HG03354 (cell line): ENCODE results near the gene CADPS2.
A peak's percentile ranks its signal among the peaks of the same experiment; 100 is the strongest.

ENCODE experiments used
- ATAC-seq: cut with Tn5 transposase; IDR thresholded peaks from one replicate; pipeline ENCODE4 v1.9.1; 2021; ENCODE audit warnings: mild to moderate bottlenecking; ENCODE audit not compliant: unreplicated experiment, poor library complexity, severe bottlenecking

Gene CADPS2

DNA sequence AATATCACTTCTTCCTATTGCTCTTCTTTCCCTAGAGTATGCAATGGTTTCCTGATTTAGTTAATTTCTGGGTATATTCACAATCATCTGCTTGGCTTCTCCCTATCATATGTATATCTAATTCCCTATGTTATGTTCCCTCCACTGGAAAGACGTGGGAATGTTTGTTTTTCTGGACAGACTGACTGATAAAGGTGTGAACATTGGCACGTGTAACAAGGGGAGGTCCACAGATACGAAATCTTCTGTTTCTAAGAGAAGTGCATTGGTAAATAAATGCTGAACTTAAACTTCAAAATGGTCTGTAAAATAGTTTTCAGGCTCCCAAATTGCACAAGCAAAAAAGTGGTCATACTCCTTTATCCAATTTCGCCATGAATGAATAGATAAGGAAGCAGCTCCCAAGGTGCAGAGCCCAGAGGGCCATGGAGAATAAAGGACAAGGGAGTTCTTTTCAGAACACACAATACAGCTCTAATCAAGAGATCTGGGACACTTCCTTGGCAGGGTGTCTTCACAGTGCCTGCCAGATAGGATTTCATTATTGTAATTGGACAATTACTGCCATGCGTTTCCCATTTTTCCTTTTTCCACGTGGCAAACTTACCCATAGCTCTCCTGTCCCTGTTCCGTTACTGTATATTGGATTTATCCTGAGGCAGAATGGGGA is 329.3 kb downstream of the CADPS2 start:
- ATAC-seq = no peak

DNA sequence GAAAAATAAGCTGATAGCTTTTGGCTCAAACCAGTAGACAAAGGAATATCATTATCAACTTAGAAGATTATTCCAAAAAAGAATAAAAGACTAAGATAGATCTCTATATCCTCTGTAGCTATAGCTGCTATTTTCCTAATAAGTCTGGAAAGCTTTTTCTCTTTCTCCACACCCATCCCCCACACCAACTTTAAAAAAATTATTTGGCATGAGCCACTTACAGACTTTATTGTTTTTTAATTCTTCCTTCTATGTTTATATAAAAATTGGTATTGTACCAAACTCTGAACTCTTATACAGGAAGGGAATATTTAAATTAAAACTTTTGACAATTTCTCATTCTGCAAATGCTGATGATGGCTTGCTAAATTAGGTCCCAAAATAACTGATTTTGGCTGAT is 330.0 kb downstream of the CADPS2 start:
- no peak for ATAC-seq

DNA sequence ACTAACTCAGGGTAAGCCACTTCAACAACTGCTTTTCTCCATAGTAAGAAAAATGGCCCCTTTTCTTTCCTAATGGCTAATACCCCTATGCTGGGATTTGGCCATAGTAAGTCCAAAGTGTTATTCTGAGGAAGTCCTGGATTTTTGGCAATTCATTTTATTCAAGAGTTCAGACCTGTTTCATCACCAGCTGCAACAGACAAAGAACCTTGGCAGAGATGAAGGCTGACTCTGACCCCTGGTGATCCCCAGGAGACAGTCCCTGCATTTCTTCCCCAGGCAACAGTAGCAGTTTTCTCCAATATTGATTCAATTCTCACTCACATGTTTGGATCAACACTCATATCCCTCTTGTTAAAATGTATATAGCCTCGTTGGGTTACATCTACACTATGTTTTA is 332.5 kb downstream of the CADPS2 start:
- ATAC-seq = no peak

DNA sequence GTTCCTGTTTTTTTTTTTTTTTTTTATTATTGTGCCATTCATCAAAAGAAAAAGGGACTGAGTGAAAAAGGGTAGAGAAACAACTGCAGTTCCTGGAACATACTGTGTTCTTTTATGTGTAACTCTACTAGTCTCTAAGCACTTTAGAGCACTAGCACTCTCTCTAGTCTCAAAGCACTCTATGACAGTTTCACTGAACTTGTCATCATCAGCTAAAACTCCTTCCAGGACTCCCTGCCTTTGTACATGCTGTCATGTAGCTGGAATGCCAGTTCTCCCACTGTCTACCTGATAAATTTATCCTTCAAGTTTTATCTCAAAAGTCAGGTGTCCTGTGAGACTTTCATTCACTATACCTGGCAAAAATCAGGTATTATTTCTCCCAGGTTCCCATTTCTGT is 333.5 kb downstream of the CADPS2 start:
- no peak for ATAC-seq

DNA sequence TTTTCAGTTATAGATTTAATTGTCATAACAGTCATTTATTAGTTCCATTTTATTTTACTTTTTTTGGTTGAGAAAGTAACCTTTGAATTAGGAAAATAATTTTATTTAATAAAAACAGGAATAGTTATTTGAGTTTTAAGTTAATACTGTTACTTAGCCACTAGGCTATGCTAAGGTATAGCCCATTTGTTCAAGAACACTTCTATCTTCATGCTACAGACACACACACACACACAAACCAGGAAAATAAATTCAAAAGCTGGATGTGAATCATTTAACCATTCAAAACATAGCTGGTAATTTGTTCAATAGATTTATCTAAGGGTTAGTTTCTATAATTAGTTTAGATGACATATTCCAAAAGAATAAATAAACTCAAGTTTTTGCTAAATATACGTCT is 335.7 kb downstream of the CADPS2 start:
- ATAC-seq = no peak

DNA sequence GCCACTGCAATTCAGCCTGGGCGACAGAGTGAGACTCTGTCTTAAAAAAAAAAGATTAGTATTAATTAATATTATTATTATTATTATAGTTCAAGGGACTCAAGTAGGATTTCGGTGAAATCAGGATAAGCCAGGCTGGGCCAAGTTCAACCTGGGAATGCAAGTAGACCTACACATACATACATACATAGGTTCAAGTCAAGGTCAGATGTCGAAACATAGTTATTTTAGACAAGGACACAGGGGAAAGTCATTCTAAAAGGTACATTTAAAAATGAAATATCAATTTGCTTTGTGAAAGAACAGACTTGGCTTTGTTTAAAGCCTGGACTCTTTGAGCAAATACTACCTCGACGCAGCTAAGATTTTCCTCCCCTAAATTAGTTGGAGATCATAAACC is 336.7 kb downstream of the CADPS2 start:
- no peak for ATAC-seq

DNA sequence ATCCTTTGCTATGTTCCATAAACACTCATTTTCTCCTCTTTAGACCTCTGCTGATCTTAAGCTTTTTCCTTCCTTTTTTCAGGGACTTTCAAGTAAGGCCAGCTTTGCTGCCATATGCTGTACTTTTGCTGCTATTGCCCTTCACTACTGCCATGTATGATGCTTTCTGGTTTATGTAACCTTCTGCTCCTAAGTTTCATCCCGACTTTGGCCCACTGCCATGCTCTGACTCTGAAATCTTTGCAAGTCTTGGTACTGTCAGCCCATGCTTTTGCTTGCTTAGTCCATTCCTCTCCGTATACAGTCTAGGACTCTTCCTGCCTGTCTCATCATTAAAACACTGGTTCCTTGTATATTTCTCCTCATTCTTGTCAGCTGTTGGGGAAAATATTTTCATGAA is 339.8 kb downstream of the CADPS2 start:
- ATAC-seq = no peak

DNA sequence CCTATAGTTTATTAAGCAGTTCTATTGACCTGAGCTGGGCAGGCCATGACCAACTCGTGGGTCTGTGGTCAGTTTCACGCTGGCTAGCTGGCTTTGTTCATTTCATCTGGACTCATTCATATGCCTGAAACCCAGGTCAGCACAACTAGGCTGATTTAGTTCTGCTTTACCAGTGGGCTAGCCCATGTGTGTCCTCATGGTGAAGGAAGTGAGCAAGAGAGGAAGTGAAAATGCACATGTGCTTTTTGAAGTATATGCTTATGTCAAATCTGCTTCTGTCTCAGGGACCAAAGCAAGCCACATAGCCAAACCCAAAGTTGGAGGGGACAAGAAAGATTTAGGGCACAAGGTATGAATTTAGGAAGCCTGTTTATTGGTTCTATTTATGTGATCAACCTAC is 341.8 kb downstream of the CADPS2 start:
- ATAC-seq = peak; percentile 92

DNA sequence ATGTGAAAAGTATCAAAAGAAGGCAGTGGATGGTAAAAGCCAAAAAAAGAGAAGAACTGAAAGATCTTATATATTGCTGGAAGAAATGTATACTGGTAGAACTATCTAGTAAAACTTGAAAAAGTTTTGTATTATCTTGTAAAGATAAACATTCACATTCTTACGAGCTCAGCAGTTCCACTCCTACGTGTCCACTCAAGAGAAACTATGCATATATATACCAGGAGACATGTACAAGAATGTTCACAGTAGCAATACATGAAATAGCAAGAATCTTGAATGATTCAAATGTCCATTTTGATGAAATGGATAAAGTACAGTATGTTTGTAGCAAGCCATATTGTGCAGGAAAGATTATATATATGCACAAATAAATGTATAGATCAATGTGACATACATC is 342.4 kb downstream of the CADPS2 start:
- no peak for ATAC-seq

DNA sequence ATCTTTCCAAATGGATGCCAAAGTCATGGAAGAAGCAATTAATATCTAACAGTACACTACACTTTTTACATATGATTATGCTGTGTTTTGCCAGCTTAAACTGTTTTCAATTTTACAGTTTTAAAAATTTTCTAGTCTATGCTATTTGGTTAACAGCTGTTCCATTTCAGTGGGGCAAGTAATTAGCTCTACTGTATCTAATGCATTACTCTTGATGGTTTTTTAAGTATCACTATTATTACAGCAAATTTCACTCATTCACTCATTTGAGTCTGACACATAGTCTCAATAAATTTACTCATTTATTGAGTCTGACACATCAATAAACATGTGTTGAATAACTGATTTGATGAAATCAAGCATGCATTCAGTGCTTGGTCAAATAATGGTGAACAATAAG is 343.1 kb downstream of the CADPS2 start:
- no peak for ATAC-seq

DNA sequence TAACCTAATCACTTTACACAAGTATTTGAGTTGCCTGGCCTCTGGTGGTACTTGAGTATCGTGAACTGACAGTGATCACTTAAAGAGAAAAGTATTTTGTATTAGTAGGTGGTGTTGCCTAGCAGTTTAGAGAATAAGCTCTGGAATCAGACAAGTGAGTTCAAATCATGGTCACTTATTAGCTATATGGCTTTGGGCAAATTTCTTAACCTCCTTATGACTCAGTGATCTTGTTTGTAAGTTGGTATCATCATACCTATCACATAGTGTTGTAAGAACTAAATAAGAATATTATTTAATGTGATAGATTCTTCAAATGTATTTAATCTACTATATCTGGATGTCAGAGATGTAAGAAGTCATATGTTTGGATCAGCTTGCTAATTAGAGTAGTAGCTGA is 351.2 kb downstream of the CADPS2 start:
- ATAC-seq = no peak

DNA sequence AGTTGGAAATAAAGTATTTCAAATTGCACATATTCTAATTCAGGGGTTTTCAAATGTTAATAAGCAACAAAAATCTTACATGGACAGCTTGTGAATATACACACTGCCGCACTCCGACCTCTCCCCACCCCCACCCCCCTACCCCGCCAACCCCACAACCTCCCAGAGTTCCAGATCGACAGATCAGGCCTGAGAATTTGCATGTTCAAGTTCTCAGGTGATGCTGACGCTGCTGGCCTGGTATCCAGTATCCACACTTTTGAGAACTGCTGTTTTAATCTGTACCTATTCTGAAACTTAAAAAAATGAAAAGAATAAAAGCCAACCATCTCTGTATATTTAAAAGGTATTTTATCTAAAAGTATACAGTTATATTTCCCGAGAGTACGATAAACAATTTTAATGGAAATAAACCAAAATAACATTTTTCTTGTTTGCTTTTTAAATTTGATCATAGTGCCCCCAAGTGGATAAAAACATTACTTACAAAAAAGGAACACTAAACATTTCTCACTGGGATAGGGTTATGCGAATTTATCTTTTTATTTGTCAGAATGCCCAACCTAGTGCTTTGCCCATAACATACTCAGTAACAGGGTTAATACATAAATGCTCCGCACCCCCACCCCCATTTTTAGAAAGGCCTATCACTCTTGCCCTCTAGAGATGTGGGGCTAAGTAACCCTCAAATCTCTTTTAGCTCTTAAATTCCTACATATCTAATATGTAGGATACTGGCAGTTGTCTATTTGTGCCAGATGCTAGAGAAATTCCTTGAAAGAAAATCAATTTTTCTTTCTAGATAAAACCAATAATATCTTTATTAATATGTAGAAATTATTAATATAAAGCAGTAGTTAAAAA is 353.6 kb downstream of the CADPS2 start:
- no peak for ATAC-seq

DNA sequence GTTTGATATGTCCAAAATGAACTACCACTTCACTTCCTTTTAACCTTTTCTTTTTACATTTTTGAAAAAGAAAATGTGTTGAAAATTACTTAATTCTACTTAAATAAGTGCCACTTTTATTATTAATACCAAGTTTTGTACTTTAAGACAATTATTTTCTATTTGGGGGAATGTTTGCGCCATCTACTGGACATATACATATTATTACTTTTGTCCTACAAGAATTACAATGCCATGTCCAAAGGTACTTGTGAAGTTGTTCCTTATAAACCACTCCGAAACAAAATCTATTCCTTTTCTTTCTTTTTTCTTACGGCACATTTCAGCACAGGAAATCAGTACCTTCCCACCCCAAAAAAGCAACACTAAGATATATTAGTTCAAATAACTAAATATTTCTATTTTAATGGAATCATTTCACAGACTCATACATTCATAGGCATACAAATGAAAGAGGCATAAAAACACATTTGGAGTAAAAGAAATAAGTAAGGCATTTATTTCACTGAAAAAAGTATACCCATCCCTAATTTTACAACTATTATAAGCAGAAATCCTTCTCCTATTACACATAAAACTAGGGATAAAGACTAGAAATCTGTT is 357.3 kb downstream of the CADPS2 start:
- peak; percentile 51 for ATAC-seq

DNA sequence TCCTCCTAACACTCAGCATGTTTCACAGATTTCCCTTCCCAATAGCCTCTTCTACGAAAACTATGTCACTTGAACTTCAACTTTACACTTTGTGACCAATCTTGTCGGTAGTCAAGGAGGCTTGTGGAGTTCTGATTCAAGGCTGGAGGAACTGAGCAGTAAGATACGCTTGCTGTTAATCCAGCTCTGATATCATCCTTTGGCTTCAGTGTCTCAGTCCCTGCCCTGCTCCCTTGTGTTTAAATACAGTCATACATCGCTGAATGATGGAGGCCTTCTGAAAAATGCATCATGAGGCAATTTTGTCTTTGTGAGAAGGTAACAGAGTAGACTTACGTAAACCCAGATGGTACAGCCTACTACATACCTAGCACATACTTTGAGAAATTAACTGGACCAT is 360.9 kb downstream of the CADPS2 start:
- ATAC-seq = no peak

DNA sequence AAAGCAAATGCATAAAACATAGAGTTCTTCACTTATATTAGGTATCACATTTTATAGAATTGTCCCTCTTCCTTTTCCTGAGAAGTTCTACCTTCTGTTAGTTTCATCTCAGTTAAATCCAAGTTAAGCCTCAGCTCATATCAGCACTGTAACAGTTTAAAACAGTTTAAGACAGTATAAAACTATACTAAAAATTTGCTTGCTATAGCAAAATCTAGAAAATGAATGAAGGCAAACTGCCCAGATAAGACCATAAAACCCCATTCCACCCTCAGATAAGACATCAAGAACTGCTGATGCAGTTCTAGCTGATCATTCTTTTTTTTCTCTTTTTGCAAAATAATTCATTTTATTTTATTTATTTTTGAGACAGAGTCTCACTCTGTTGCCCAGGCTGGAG is 364.5 kb downstream of the CADPS2 start:
- no peak for ATAC-seq

DNA sequence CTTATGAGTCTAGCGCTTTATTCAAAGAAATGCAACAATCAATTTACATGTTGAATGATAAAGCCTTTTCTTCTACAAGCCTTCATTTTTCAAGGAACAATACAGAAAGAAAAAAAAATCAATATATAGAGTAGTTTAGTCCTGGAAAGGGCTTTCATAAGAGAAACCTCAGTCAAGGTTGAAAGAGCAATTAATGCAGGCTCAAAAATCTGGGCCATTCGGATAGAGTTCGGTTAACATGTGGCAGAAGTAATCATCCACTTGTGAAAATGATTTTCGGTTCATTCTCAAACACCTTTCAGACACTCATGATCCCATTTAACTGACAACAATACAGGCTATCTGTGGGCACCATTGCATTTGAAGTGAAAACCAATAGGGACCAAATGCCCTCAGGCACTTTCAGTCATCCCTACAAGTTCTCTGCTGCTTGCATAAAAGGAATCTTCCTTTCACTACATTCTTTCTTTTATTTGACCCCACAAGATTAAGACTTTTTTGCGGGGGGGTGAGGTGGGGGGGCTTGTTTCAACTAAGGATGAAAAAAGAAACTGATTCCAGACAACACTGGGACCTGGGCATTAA is 365.2 kb downstream of the CADPS2 start:
- no peak for ATAC-seq

DNA sequence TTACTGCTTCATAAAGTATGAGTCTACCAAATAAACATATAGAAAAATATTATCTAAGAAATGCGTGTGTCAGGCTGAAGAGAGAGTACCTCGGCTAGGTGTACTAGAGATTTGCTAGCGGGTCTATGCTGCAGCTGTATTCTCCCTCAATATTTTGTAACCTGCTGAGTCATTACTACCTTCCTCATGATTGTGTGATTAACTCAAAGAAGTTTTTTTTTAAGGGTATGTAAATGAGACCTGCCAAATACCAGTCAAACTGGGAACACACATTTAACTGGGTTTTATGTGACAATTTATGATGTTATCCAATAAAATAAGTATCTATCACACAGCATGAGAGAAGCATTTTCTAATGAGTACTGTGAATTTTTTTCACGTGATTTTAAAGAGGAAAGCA is 367.8 kb downstream of the CADPS2 start:
- ATAC-seq = no peak

DNA sequence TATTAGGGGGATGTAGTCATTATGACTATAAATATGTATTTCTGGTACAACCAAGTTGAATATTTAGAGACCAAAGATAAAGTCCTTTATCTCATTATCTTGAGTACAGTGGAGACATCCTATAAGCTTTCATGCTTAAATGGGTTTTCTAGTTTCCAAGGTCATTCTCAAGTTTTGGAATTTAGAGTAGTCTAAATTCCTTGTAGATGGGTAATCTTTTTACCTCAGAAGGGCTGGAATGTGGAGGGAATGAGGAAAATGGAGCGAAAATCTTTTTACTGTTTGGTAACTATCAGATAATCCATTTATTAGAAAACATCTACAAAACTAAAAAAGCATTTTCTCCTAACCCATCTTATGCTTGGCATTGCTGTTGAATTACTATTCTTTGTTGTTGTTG is 368.7 kb downstream of the CADPS2 start:
- ATAC-seq = no peak

DNA sequence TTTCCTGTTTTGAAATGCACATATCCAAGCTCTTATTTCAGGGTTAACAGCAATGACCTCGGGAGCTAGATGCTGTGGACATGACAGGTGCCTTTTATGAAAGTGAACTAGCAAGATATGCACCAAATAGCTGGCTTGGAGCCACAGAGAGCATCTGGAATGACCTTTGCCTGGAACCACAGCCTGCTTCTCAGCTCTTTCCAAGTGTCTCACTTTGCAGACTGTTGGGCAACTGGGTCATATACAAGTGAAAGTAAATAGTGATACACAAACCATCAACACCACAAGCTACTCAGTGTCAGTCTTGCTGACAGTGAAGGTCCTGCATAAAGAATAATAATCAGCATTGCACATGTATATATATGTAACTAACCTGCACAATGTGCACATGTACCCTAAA is 370.9 kb downstream of the CADPS2 start:
- ATAC-seq = no peak

DNA sequence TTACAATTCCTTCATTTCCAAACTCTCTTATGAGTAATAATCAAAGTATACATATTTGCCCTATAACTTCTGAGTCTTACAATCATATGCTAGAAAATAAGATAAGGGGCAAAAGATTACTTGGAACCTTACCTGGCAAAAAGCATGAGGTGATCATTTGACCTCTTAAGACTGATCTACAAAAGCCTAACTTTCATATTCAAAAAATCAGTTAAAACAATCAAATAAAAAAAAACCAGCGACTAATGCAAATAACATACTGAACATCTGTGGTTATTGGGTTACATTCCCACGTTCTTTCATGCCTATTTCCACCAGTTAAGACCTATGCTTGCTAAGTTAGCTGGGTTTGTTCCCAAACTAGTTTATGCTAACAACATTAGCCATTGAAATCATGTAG is 375.0 kb downstream of the CADPS2 start:
- ATAC-seq = no peak

DNA sequence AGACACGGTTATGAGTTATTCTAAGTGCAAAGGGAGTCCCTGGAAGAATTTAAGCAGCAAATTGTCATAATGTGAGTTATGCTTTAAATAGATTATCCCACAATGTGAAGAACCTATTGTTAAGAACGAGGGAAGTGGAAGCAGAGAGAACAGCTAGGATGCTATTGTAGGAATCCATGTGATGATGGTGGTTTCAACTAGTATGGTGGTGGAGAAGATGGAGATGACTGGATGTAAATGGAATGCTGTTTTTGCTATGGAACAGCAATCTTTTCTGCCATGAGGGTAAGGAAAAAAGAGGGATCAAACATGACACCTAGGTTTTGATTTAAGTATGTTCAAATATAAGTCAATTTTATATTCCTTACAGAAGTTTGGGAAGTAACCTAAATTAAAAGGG is 378.7 kb downstream of the CADPS2 start:
- no peak for ATAC-seq
